ENCODE results near the gene ATP6V1F.

DNA sequence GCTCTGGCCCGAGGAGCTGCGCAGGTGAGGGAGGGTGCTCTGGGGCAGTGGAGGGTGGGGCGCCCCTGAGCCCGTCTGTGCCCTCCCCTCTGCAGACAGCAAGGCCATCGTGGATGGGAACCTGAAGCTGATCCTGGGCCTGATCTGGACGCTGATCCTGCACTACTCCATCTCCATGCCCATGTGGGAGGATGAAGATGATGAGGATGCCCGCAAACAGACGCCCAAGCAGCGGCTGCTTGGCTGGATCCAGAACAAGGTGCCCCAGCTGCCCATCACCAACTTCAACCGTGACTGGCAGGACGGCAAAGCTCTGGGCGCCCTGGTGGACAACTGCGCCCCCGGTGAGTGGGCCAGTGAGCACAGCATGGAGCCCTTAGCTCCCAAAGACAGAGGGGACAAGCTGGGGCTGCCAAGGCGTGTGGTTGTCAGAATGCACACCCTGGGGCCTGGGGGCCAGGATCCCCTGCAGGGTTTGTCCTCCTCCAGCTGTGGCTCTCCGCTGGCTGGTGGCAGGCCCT lies 27.4 kb upstream of the ATP6V1F start:
- no peak for TF ChIP-seq EZH2 (IDR thresholded peaks at IDR 0.05; ENCODE audit: insufficient read depth, poor library complexity, severe bottlenecking)
- no peak for TF ChIP-seq EZH2phosphoT487 (IDR thresholded peaks at IDR 0.05; ENCODE audit: insufficient read depth, low read depth)

Measured in GM23248 (cell line).